ENCODE results near the gene ZNF584.
A peak's percentile ranks its signal among the peaks of the same experiment; 100 is the strongest.
"Not testable (repeated sequence)": the region's sequence is repeated elsewhere in the genome, so short reads cannot be mapped to it uniquely, and the experiment has no call there.

ZNF584 gene

DNA sequence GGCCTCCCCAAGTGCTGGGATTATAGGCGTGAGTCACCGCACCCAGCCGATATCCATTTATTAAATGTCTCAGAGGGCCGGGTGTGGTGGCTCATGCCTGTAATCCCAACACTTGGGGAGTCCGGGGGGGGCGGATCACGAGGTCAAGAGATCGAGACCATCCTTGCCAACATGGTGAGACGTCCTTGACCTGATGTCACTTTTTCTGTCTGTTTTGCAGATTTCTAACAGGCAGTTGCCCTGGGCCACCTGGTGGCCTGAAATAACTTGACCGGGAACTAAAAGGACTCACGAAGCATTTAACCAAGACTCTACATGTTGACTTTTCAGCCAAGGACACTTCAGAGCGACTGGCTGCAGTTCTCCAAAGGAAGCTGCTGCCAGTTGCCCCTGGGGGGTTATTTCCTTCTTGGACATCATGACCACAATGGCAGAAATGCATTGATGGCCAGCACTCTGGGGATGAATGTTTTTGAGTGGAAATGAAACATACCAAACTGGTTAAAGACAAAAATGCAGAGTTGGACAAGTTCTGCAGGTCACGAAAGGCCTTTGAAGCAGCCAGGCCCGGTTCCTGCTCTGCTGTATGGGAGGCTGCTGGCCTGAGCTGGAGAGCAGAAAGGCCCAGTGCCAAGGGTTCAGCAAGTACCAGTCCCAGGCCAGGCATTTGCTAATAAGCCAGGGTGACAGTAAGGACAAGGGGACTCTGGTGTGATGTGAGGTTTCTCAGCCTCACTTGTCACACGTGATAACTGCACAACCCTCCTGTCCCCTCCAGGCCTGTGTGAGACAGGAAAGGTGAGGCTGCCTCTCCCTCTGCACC is 35.9 kb upstream of the ZNF584 start:
- TF ChIP-seq, protein P1, sequence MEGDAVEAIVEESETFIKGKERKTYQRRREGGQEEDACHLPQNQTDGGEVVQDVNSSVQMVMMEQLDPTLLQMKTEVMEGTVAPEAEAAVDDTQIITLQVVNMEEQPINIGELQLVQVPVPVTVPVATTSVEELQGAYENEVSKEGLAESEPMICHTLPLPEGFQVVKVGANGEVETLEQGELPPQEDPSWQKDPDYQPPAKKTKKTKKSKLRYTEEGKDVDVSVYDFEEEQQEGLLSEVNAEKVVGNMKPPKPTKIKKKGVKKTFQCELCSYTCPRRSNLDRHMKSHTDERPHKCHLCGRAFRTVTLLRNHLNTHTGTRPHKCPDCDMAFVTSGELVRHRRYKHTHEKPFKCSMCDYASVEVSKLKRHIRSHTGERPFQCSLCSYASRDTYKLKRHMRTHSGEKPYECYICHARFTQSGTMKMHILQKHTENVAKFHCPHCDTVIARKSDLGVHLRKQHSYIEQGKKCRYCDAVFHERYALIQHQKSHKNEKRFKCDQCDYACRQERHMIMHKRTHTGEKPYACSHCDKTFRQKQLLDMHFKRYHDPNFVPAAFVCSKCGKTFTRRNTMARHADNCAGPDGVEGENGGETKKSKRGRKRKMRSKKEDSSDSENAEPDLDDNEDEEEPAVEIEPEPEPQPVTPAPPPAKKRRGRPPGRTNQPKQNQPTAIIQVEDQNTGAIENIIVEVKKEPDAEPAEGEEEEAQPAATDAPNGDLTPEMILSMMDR (conservative IDR thresholded peaks at IDR 0.05; ENCODE audit: low read depth, low read length): no peak
- Histone ChIP-seq H3K36me3 (ENCODE audit: insufficient read depth) (no peaks in the 10 kb centered on the region), H3K4me3 (IDR thresholded peaks at IDR 0.05; ENCODE audit: insufficient read depth, low read depth, low read length) (no peak overlapping the region), H3K4me1 (ENCODE audit: low read depth, poor library complexity, severe bottlenecking) (no peaks in the 10 kb centered on the region), H3K27me3 (ENCODE audit: insufficient read depth, low read depth) (no peaks in the 10 kb centered on the region; the same call in 1 of the 2 replicates), H3K9ac (no peak overlapping the region), H3K79me2 (ENCODE audit: insufficient read depth, low read depth) (no peaks in the 10 kb centered on the region), H3K4me2 (no peak overlapping the region), H3K27ac (no peak overlapping the region), H4K20me1 (ENCODE audit: insufficient read depth) (no peaks in the 10 kb centered on the region), H2AFZ (ENCODE audit: low read depth) (no peak overlapping the region)

DNA sequence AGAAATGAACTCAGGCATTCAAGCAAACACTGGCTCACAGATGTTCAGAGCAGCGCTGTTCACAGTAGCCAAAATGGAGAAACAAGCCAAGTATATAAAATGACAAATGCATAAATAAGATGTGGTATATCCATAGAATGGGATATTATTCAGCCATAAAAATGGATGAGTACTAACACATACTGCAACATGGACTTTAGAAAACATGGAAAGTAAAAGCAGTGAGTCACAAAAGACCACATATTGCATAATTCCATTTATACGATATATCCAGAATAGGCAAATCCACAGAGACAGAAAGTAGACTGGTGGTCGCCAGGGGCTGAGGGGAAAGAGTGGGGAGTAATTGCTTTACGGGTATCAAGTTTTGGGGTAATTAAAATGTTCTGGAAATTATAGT is 34.2 kb upstream of the ZNF584 start:
- Histone ChIP-seq H3K27ac (no peak overlapping the region), H2AFZ (ENCODE audit: low read depth) (no peak overlapping the region), H3K27me3 (ENCODE audit: insufficient read depth, low read depth) (no peaks in the 10 kb centered on the region; the same call in 1 of the 2 replicates), H3K4me2 (no peak overlapping the region), H4K20me1 (ENCODE audit: insufficient read depth) (no peaks in the 10 kb centered on the region), H3K4me1 (ENCODE audit: low read depth, poor library complexity, severe bottlenecking) (no peaks in the 10 kb centered on the region), H3K79me2 (ENCODE audit: insufficient read depth, low read depth) (no peaks in the 10 kb centered on the region), H3K9ac (no peak overlapping the region), H3K36me3 (ENCODE audit: insufficient read depth) (no peaks in the 10 kb centered on the region), H3K4me3 (IDR thresholded peaks at IDR 0.05; ENCODE audit: insufficient read depth, low read depth, low read length) (no peak overlapping the region)
- TF ChIP-seq, protein P1 (conservative IDR thresholded peaks at IDR 0.05; ENCODE audit: low read depth, low read length): no peak

DNA sequence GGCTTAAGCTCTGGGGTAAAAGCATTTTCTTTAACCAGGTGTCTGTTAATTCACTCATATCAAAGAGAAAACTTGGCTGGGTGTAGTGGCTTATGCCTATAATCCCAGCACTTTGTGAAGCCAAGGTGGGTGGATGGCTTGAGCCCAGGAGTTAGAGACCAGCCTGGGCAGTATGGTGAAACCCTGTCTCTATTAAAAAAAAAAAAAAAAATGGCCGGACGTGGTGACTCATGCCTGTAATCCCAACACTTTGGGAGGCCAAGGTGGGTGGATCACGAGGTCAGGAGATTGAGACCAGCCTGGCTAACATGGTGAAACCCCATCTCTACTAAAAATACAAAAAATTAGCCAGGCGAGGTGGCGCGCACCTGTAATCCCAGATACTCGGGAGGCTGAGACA is 31.7 kb upstream of the ZNF584 start:
- not testable (repeated sequence) for H3K9ac ChIP-seq; H4K20me1 ChIP-seq (ENCODE audit: insufficient read depth); H3K4me2 ChIP-seq; H2AFZ ChIP-seq (ENCODE audit: low read depth); H3K79me2 ChIP-seq (ENCODE audit: insufficient read depth, low read depth); H3K27me3 ChIP-seq (ENCODE audit: insufficient read depth, low read depth); H3K27ac ChIP-seq; H3K36me3 ChIP-seq (ENCODE audit: insufficient read depth); H3K4me1 ChIP-seq (ENCODE audit: low read depth, poor library complexity, severe bottlenecking); H3K4me3 ChIP-seq (IDR thresholded peaks at IDR 0.05; ENCODE audit: insufficient read depth, low read depth, low read length)

DNA sequence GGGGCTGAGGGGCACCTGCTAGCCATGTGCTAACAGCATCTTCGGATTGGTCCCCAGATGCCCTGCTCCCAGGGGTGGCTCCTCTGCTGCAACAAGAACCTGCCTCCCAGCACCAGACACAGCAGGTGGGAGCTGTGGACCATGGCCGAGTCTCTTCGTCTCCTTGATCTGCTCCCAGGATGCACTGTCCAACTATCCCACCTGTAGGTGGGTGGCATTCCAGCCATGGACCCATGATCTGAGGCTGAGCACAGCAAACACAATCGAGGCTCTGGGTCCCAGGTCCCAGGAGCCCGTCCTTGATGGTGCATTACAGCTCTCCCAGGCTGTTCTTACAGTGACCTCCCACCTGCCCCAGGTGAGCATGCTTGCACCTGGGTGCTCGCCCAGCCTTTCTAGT is 29.2 kb upstream of the ZNF584 start:
- no peaks in the 10 kb centered on the region for H4K20me1 ChIP-seq (ENCODE audit: insufficient read depth)
- H3K4me3 ChIP-seq (IDR thresholded peaks at IDR 0.05; ENCODE audit: insufficient read depth, low read depth, low read length): no peak overlapping the region
- TF ChIP-seq, protein P1 (conservative IDR thresholded peaks at IDR 0.05; ENCODE audit: low read depth, low read length): no peak
- H3K4me2 ChIP-seq: peak overlapping the region; percentile 100; the same call in 1 of the 2 replicates
- peaks cover 14% of the 10 kb centered on the region for H3K4me1 ChIP-seq (ENCODE audit: low read depth, poor library complexity, severe bottlenecking)
- no peaks in the 10 kb centered on the region for H3K27me3 ChIP-seq (ENCODE audit: insufficient read depth, low read depth)
- no peak overlapping the region for H3K9ac ChIP-seq
- H3K79me2 ChIP-seq (ENCODE audit: insufficient read depth, low read depth): peaks cover 6% of the 10 kb centered on the region; the same call in 1 of the 2 replicates
- no peaks in the 10 kb centered on the region for H3K36me3 ChIP-seq (ENCODE audit: insufficient read depth)
- no peak overlapping the region for H2AFZ ChIP-seq (ENCODE audit: low read depth)
- H3K27ac ChIP-seq: no peak overlapping the region

Data from KMS-11 (cell line).